H1 (cell line): ENCODE measurements around the gene CSGALNACT2. TPM values are rescaled to one million over a fixed set of nuclear protein-coding genes. Genes with fewer than 3 reads are reported as not detected.

Source experiments
- CTCF ChIA-PET: fragments of 300-600 bp; sonication (Branson Sonifier 250); formaldehyde crosslinking; loops from one replicate; lab custom pipeline; 2021; ENCODE audit not compliant: partially characterized antibody; lab: Charles Lee
- POLR2A ChIA-PET: fragments of 300-600 bp; sonication (Branson Sonifier 250); formaldehyde crosslinking; loops from one replicate; lab custom pipeline; 2021; ENCODE audit warnings: inconsistent platforms; ENCODE audit not compliant: partially characterized antibody; lab: Charles Lee
- DNase-seq, 2 experiments: peaks; one replicate each; pipeline versions ENCODE4 v3.0.0 to v3.0.0-alpha.2; 2010 to 2022; ENCODE audit warnings: low spot score in 2 of 2, low read depth in 1 of 2, mixed read lengths in 1 of 2
- FAIRE-seq: peaks from 2 replicates; lab custom pipeline; 2011; peaks lifted over from hg19 to GRCh38; lab: Jason Lieb, UNC
- H2AFZ ChIP-seq: 2 replicates; pipeline ENCODE4 v1.8.1; 2012; ENCODE audit warnings: low read length, inconsistent platforms
- H2AK5ac ChIP-seq: 2 replicates; pipeline ENCODE4 v1.6.1; 2013; ENCODE audit warnings: low read depth, low read length
- H2BK120ac ChIP-seq: replicated peaks from 2 replicates; pipeline ENCODE3; 2013; ENCODE audit warnings: low read depth, low read length, inconsistent platforms
- H2BK12ac ChIP-seq: 2 replicates; pipeline ENCODE4 v1.6.1; 2013; ENCODE audit warnings: low read depth, low read length
- H2BK15ac ChIP-seq: 2 replicates; pipeline ENCODE4 v1.6.1; 2013; ENCODE audit warnings: low read length
- H2BK20ac ChIP-seq: 2 replicates; pipeline ENCODE4 v1.6.1; 2013; ENCODE audit warnings: low read length
- H2BK5ac ChIP-seq: 2 replicates; pipeline ENCODE4 v1.6.1; 2013; ENCODE audit warnings: low read depth, low read length
- H3K14ac ChIP-seq: 2 replicates; pipeline ENCODE4 v1.6.1; 2013; ENCODE audit warnings: inconsistent platforms; ENCODE audit not compliant: insufficient read length
- H3K18ac ChIP-seq: 2 replicates; pipeline ENCODE4 v1.6.1; 2013; ENCODE audit warnings: low read length; ENCODE audit errors: extremely low read depth
- H3K23ac ChIP-seq: 2 replicates; pipeline ENCODE4 v1.6.1; 2013; ENCODE audit warnings: inconsistent platforms; ENCODE audit not compliant: insufficient read length
- H3K23me2 ChIP-seq: 2 replicates; pipeline ENCODE4 v1.6.1; 2013; ENCODE audit warnings: low read depth, low read length
- H3K27ac ChIP-seq: 2 replicates; pipeline ENCODE4 v1.6.1; 2011; ENCODE audit warnings: low read depth, low read length, inconsistent platforms
- H3K27me3 ChIP-seq, 4 experiments: replicated peaks in 1 of 4; 1 replicate in 1 of 4; 2 replicates in 3 of 4; pipeline versions ENCODE4 v1.6.1 to v1.8.1; 2011 to 2013; ENCODE audit warnings: low read length in 3 of 4, mild to moderate bottlenecking in 3 of 4, inconsistent platforms in 2 of 4, mixed read lengths in 2 of 4, moderate library complexity in 1 of 4; ENCODE audit not compliant: control insufficient read depth in 3 of 4, insufficient read depth in 3 of 4; ENCODE audit errors: extremely low read depth in 1 of 4
- H3K36me3 ChIP-seq, 4 experiments: 2 replicates each; pipeline versions ENCODE4 v1.6.1 to v1.8.1; 2011 to 2013; ENCODE audit warnings: mild to moderate bottlenecking in 4 of 4, low read length in 3 of 4, moderate library complexity in 2 of 4, control low read depth in 1 of 4, inconsistent platforms in 1 of 4; ENCODE audit not compliant: insufficient read depth in 4 of 4, control insufficient read depth in 2 of 4
- H3K4ac ChIP-seq: replicated peaks from 2 replicates; pipeline ENCODE3; 2013; ENCODE audit warnings: low read length, low read depth, mixed read lengths, inconsistent platforms; ENCODE audit not compliant: insufficient read length
- H3K4me1 ChIP-seq, 4 experiments: replicated peaks in 1 of 4; 1 replicate in 1 of 4; 2 replicates in 3 of 4; pipeline versions ENCODE4 v1.6.1 to v1.8.1; 2011 to 2013; ENCODE audit warnings: low read length in 3 of 4, inconsistent platforms in 2 of 4, mixed read lengths in 1 of 4; ENCODE audit not compliant: insufficient read depth in 4 of 4, control insufficient read depth in 3 of 4
- H3K4me2 ChIP-seq, 2 experiments: 2 replicates each; pipeline versions ENCODE4 v1.6.1 to v1.8.1; 2011 to 2013; ENCODE audit warnings: low read depth in 2 of 2, low read length in 2 of 2, control low read depth in 1 of 2, inconsistent platforms in 1 of 2, mild to moderate bottlenecking in 1 of 2; ENCODE audit not compliant: insufficient read depth in 1 of 2
- H3K4me3 ChIP-seq, 4 experiments: fragments of 200-600, 300-600 bp in 1 of 4; sonication (generic), shearing (Covaris generic), sonication (Bioruptor Twin) in 1 of 4; 2 replicates each; pipeline versions ENCODE4 v1.5.1 to v1.8.1; 2011 to 2016; ENCODE audit warnings: low read length in 4 of 4, low read depth in 3 of 4, control low read depth in 2 of 4, inconsistent platforms in 2 of 4, mild to moderate bottlenecking in 2 of 4, mixed read lengths in 1 of 4, moderate library complexity in 1 of 4; ENCODE audit not compliant: insufficient read depth in 2 of 4; ENCODE audit errors: extremely low read depth in 1 of 4
- H3K56ac ChIP-seq: replicated peaks from 2 replicates; pipeline ENCODE3; 2013; ENCODE audit warnings: low read depth, mild to moderate bottlenecking, mixed read lengths, low read length, inconsistent platforms; ENCODE audit not compliant: insufficient read length
- H3K79me1 ChIP-seq: 2 replicates; pipeline ENCODE4 v1.6.1; 2013; ENCODE audit warnings: low read depth, low read length, control low read depth
- H3K79me2 ChIP-seq, 2 experiments: 2 replicates each; pipeline versions ENCODE4 v1.6.1 to v1.8.1; 2012 to 2013; ENCODE audit warnings: low read length in 2 of 2, mild to moderate bottlenecking in 2 of 2, inconsistent platforms in 1 of 2; ENCODE audit not compliant: insufficient read depth in 2 of 2, control insufficient read depth in 1 of 2
- H3K9ac ChIP-seq, 4 experiments: replicated peaks in 1 of 4; 1 replicate in 1 of 4; 2 replicates in 3 of 4; pipeline versions ENCODE4 v1.6.1 to v1.8.1; 2011 to 2013; ENCODE audit warnings: low read depth in 3 of 4, low read length in 3 of 4, control low read depth in 2 of 4, mild to moderate bottlenecking in 2 of 4, moderate library complexity in 2 of 4, inconsistent platforms in 1 of 4; ENCODE audit errors: extremely low read depth in 1 of 4
- H3K9me3 ChIP-seq, 2 experiments: 2 replicates each; pipeline versions ENCODE4 v1.6.1 to v1.8.1; 2012 to 2013; ENCODE audit warnings: mild to moderate bottlenecking in 2 of 2, moderate library complexity in 2 of 2, control low read depth in 1 of 2, inconsistent platforms in 1 of 2, low read depth in 1 of 2, low read length in 1 of 2, mixed read lengths in 1 of 2; ENCODE audit not compliant: insufficient read depth in 2 of 2
- H4K20me1 ChIP-seq, 2 experiments: replicated peaks in 1 of 2; 2 replicates each; pipeline versions ENCODE3 to v1.8.1; 2011 to 2013; ENCODE audit warnings: inconsistent platforms in 2 of 2, low read length in 2 of 2, mild to moderate bottlenecking in 1 of 2; ENCODE audit not compliant: insufficient read depth in 2 of 2, control insufficient read depth in 1 of 2
- H4K5ac ChIP-seq: 2 replicates; pipeline ENCODE4 v1.6.1; 2013; ENCODE audit warnings: low read length, low read depth, mixed read lengths, inconsistent platforms; ENCODE audit not compliant: insufficient read length
- H4K8ac ChIP-seq: 2 replicates; pipeline ENCODE4 v1.8.0; 2013; ENCODE audit warnings: mild to moderate bottlenecking, moderate library complexity, low read length, inconsistent platforms; ENCODE audit not compliant: insufficient read depth; ENCODE audit errors: extremely low read depth
- H4K91ac ChIP-seq: replicated peaks from 2 replicates; pipeline ENCODE3; 2013; ENCODE audit warnings: low read length, mixed read lengths, inconsistent platforms; ENCODE audit not compliant: insufficient read length
- BCL11A ChIP-seq, 2 experiments: IDR thresholded peaks; one replicate each; pipeline ENCODE4 v1.6.1; 2011; ENCODE audit warnings: low read depth in 2 of 2, low read length in 2 of 2, mild to moderate bottlenecking in 2 of 2
- CTBP2 ChIP-seq: IDR thresholded peaks from 2 replicates; pipeline ENCODE4 v1.7.0; 2011; ENCODE audit warnings: borderline replicate concordance, mild to moderate bottlenecking, moderate library complexity, mixed read lengths, low read length; ENCODE audit not compliant: insufficient read depth, insufficient read length
- RBBP5 ChIP-seq: IDR thresholded peaks from 2 replicates; pipeline ENCODE4 v1.7.1; 2012; ENCODE audit warnings: low read depth, mild to moderate bottlenecking, inconsistent platforms, low read length, moderate library complexity, borderline replicate concordance
- WGBS, 2 experiments: shearing (Covaris generic) in 1 of 2; methylation state at CpG; one replicate each; pipeline versions ENCODE4 v1.1.6 to v1.1.7; 2013 to 2015; ENCODE audit warnings: low lambda C conversion rate in 2 of 2, mixed read lengths in 2 of 2, inconsistent platforms in 1 of 2, low coverage in 1 of 2, missing lambda C conversion rate in 1 of 2; ENCODE audit not compliant: insufficient replicate concordance in 2 of 2, insufficient coverage in 1 of 2, insufficient read length in 1 of 2; ENCODE audit errors: extremely low coverage in 1 of 2, missing lambda C conversion rate in 1 of 2; 5-methylcytosine and 5-hydroxymethylcytosine counted together
- polyA plus RNA-seq, 7 experiments: library from polyadenylated mRNA; depleted of rRNA in 3 of 7; stranded (reverse) in 5 of 7; unstranded in 2 of 7; fragments of >200 nt in 5 of 7; fragments of 200-250 nt in 2 of 7; gene quantifications; 1 replicate in 5 of 7; 2 replicates in 1 of 7; 4 replicates in 1 of 7; pipeline versions ENCODE4 v1.2.1 to v1.2.3, GENCODE V29; 2011 to 2013; ENCODE audit warnings: missing spikeins in 2 of 7, mixed read lengths in 2 of 7
- total RNA-seq: library from RNA; stranded (reverse); fragmentation: NEBNext Ultra II Directional; extraction: Animal tissue kit (Norgen Biotek cat#: 25700); gene quantifications from 2 replicates; pipeline ENCODE4 v1.2.1, GENCODE V29; 2021

The CSGALNACT2 gene
- total and polyA plus RNA-seq, 2 of the 8 experiments (the other 6 are each of a cell fraction or from before 2014, with no cell fraction given), result 2.6 to 5.3 TPM

DNA sequence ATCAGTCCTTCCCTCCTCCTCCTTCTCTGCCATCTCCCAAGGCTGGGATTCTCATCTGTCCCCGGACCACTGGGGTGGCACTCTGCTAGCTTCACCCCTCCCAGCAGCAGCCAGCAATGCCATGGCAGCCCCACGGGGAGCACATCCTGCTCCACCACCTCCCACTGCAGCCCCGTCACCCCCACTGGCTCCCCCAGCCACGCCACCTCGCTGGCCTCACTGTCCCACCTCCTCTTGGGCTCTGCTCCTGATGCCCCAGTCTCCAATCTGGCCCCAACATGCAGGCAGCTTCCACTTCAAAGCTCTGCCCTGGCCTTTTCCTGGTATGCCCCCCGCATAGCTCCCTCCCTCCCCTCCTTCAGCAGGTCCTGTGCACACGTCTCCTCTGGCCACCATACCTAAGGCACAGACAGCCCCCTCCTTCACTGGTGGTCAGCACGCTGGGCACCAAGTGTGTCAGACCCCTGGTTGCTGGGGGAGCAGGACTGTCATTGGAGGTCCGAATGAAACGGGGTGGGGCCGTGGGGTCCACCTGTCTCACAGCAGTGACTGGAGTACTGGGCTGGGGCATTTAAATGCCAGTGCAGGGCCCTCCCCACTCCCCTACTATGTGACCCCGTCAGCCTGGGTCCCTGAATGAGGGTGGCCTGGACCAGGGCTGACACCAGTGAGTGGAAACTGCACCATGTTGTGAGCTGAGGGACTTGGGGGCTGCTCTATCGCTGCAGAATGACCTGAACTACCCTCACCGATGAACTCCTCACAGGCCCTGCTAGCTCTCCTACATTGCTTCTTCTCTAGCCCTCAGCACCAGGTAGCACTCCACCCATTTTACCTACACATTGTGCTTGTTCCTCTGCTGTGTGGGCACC, 89.9 kb downstream of the CSGALNACT2 start:
- Histone ChIP-seq H3K9me3 (no peaks in the 10 kb centered on the region), H3K79me2 (no peaks in the 10 kb centered on the region), H3K4me2 (peak overlapping the region; percentile 74 to 90), H2BK120ac (no peak overlapping the region), H2BK5ac (0 out of 2 replicates have a peak overlapping the region, but pooled peaks have one; percentile 32), H3K79me1 (no peaks in the 10 kb centered on the region; the same call in 1 of the 2 replicates), H3K9ac (no peak overlapping the region; a peak in 1 of 7 replicates), H3K36me3 (peaks cover 0 to 3% (median 0%) of the 10 kb centered on the region in 4 experiments; a peak in 1 of 8 replicates), H3K23ac (no peak overlapping the region), H4K8ac (peak overlapping the region; percentile 14; the same call in 1 of the 2 replicates), H3K27ac (no peak overlapping the region), H3K23me2 (peaks cover 23% of the 10 kb centered on the region), H2BK20ac (no peak overlapping the region; the same call in 1 of the 2 replicates), H2BK15ac (peak overlapping the region; percentile 90; the same call in 1 of the 2 replicates), H3K14ac (no peak overlapping the region), H4K5ac (no peak overlapping the region), H2AFZ (no peak overlapping the region), H2AK5ac (no peak overlapping the region), H3K4ac (peak overlapping the region; percentile 53), H3K27me3 (peaks cover 19 to 40% (median 39%) of the 10 kb centered on the region in 4 experiments), H3K4me3 (peak overlapping the region in 3 of 4 experiments; percentile 57 to 76 (median 61); a peak in 3 of 8 replicates), H3K56ac (no peak overlapping the region), H4K91ac (no peak overlapping the region), H3K18ac (no peak overlapping the region), H3K4me1 (peaks cover 0 to 14% (median 7%) of the 10 kb centered on the region in 4 experiments; a peak in 5 of 7 replicates), H4K20me1 (peaks cover 0 to 16% of the 10 kb centered on the region in 2 experiments), H2BK12ac (peak overlapping the region; percentile 80; the same call in 1 of the 2 replicates)
- TF ChIP-seq BCL11A (IDR thresholded peaks at IDR 0.05; ENCODE audit: low read depth in 2 of 2, low read length in 2 of 2) (no peak), CTBP2 (peak; percentile 23), RBBP5 (no peak)
- POLR2A ChIA-PET, result interaction anchor here (1.1 kb wide), 1 partner anchor 230 kb away, joined by 3 read pairs; no protein-coding TSS in a partner anchor
- FAIRE-seq (no peak), DNase-seq (peak in 1 of 2 experiments; percentile 45)
- WGBS, 2 experiments, result 61% methylated on average over 7 of the region's 14 CpGs; no CpG with 5 or more reads in 1 of the 2 experiments
- CTCF ChIA-PET, result interaction anchor here (0.6 to 12.7 kb wide), 6 partner anchors 19 to 1656 kb away, joined by 3 to 159 read pairs (median 6); no protein-coding TSS in a partner anchor
